GM19193 (cell line): Measurements from ENCODE around the gene IP6K3.

Experiments used
- POLR2A ChIP-seq: IDR thresholded peaks from 4 replicates; pipeline ENCODE4 v1.6.1; 2011; ENCODE audit not compliant: insufficient read depth, insufficient read length; ENCODE audit errors: extremely low read depth

The IP6K3 gene

GRCh38 chr6:33692760-33693158 is 53.9 kb downstream of the IP6K3 start:
- no peak for TF ChIP-seq POLR2A

GRCh38 chr6:33692078-33692759 is 54.5 kb downstream of the IP6K3 start:
- no peak for TF ChIP-seq POLR2A

- TF ChIP-seq POLR2A = no peak
Observed at GRCh38 chr6:33691456-33692077, 55.1 kb downstream of the IP6K3 start.

- no peak for TF ChIP-seq POLR2A
Observed at GRCh38 chr6:33690766-33691165, 55.9 kb downstream of the IP6K3 start.

GRCh38 chr6:33689879-33690278 is 56.8 kb downstream of the IP6K3 start:
- no peak for TF ChIP-seq POLR2A

- no peak for TF ChIP-seq POLR2A
Observed at GRCh38 chr6:33689148-33689494, 57.6 kb downstream of the IP6K3 start.

- no peak for TF ChIP-seq POLR2A
Observed at GRCh38 chr6:33688451-33689147, 58.1 kb downstream of the IP6K3 start.

- no peak for TF ChIP-seq POLR2A
Observed at GRCh38 chr6:33688006-33688405, 58.7 kb downstream of the IP6K3 start.

- no peak for TF ChIP-seq POLR2A
Observed at GRCh38 chr6:33686981-33687975, 59.4 kb downstream of the IP6K3 start.

- TF ChIP-seq POLR2A = no peak
Observed at GRCh38 chr6:33686225-33686924, 60.3 kb downstream of the IP6K3 start.

GRCh38 chr6:33685411-33686224 is 61.1 kb downstream of the IP6K3 start:
- no peak for TF ChIP-seq POLR2A

GRCh38 chr6:33684983-33685382 is 61.7 kb downstream of the IP6K3 start:
- no peak for TF ChIP-seq POLR2A

- no peak for TF ChIP-seq POLR2A
Observed at GRCh38 chr6:33684428-33684896, 62.2 kb downstream of the IP6K3 start.
